ENCODE measurements around the gene IL13RA1. TPM values are rescaled to one million over a fixed set of nuclear protein-coding genes. Genes with fewer than 3 reads are reported as not detected.
A peak's percentile ranks its signal among the peaks of the same experiment; 100 is the strongest.

IL13RA1 gene
- total RNA-seq, result 10 to 100 TPM; 40.0 to 71.4 (median 46.8) TPM

GRCh38 chrX:118726887-118727685 lies at the start of gene IL13RA1:
IL13RA1 (plus strand) TSS chrX:118727606; CDS start chrX:118727639, 33 bp downstream.
- 31 to 34% methylated on average over 4 of the region's 56 CpGs for WGBS, 2 donors
- peak within 1 kb of the TSS in 2 of 3 donors; percentile 44 to 55 for H3K4me3 ChIP-seq (replicated peaks in 1 of 3)
- no peak for TF ChIP-seq CTCF (IDR thresholded peaks at IDR 0.05)
- TF ChIP-seq POLR2A (IDR thresholded peaks at IDR 0.05), result peak in 1 of 2 donors; percentile 83
- H3K27ac ChIP-seq, result peak within 1 kb of the TSS; percentile 85 to 93 (median 88)
- H3K9me3 ChIP-seq, result no peaks in the 10 kb centered on the region
- H3K27me3 ChIP-seq, result no peaks in the 10 kb centered on the region
- intact Hi-C loops (cut with DNase I), result no loop called here
- H3K36me3 ChIP-seq, result no peaks in the 10 kb centered on the region
- H3K4me1 ChIP-seq, result peaks cover 0 to 26% of the 10 kb centered on the region in 2 donors
- peak; percentile 83 to 88 for DNase-seq

DNA sequence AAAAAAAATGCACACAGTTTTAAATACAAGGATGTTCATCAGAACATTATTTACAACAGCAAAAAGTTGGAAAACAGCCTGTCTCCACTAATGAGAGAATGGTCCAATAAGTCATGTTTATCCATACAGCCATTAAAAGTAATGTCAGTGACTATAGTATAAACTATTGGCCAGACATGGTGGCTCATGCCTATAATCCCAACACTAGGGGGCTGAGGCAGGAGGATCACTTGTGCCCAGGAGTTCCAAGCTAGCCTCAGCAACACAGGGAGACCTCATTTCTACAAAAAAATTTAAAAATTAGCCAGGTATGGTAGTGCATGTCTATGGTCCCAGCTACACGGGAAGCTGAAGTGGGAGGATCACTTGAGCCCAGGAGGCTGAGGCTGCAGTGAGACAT lies 48.1 kb upstream of the IL13RA1 start:
- Histone ChIP-seq H3K4me3 (replicated peaks in 1 of 3) (no peak overlapping the region), H3K4me1 (no peaks in the 10 kb centered on the region), H3K36me3 (no peaks in the 10 kb centered on the region), H3K27me3 (no peaks in the 10 kb centered on the region), H3K9me3 (no peaks in the 10 kb centered on the region), H3K27ac (no peak overlapping the region)
- intact Hi-C loops (cut with DNase I), result no loop called here
- 86 to 100% methylated on average over 1 of the region's 1 CpG for WGBS, 2 donors
- TF ChIP-seq POLR2A (IDR thresholded peaks at IDR 0.05) (no peak), CTCF (IDR thresholded peaks at IDR 0.05) (no peak)
- no peak for DNase-seq

- Histone ChIP-seq H3K36me3 (no peaks in the 10 kb centered on the region), H3K9me3 (no peaks in the 10 kb centered on the region), H3K27me3 (no peaks in the 10 kb centered on the region), H3K27ac (no peak overlapping the region), H3K4me3 (replicated peaks in 1 of 3) (no peak overlapping the region), H3K4me1 (no peaks in the 10 kb centered on the region)
- TF ChIP-seq POLR2A (IDR thresholded peaks at IDR 0.05), result no peak
- no peak for TF ChIP-seq CTCF (IDR thresholded peaks at IDR 0.05)
- intact Hi-C loops (cut with DNase I), result no loop called here
- DNase-seq, result no peak
- 48 to 66% methylated on average over 2 of the region's 2 CpGs for WGBS, 2 donors
These were observed 45.0 kb upstream of the IL13RA1 start for GRCh38 chrX:118682258-118683014.

- WGBS, 2 donors, result 83 to 84% methylated on average over 3 of the region's 3 CpGs
- no peaks in the 10 kb centered on the region for H3K27me3 ChIP-seq
- no peak for DNase-seq
- no peaks in the 10 kb centered on the region for H3K9me3 ChIP-seq
- H3K4me3 ChIP-seq (replicated peaks in 1 of 3), result no peak overlapping the region
- TF ChIP-seq CTCF (IDR thresholded peaks at IDR 0.05), result no peak
- no peak for TF ChIP-seq POLR2A (IDR thresholded peaks at IDR 0.05)
- intact Hi-C loops (cut with DNase I), result no loop called here
- no peaks in the 10 kb centered on the region for H3K4me1 ChIP-seq
- H3K36me3 ChIP-seq, result no peaks in the 10 kb centered on the region
- no peak overlapping the region for H3K27ac ChIP-seq
These were observed 42.0 kb upstream of the IL13RA1 start for GRCh38 chrX:118685393-118685792.

- Histone ChIP-seq H3K4me1 (no peaks in the 10 kb centered on the region), H3K27ac (no peak overlapping the region), H3K9me3 (no peaks in the 10 kb centered on the region), H3K36me3 (no peaks in the 10 kb centered on the region), H3K27me3 (no peaks in the 10 kb centered on the region), H3K4me3 (replicated peaks in 1 of 3) (no peak overlapping the region)
- no peak for DNase-seq
- no peak for TF ChIP-seq CTCF (IDR thresholded peaks at IDR 0.05)
- WGBS, 2 donors, result 97% methylated on average over 3 of the region's 3 CpGs
- intact Hi-C loops (cut with DNase I), result no loop called here
These were observed 38.5 kb upstream of the IL13RA1 start for GRCh38 chrX:118688935-118689334.

Data from thyroid gland (tissue), 4 donors.